ENCODE measurements around the gene ATAD3B. TPM values are rescaled to one million over a fixed set of nuclear protein-coding genes. Genes with fewer than 3 reads are reported as not detected.

Gene ATAD3B
- total RNA-seq, 4 donors from 2014 or later = 5.4 to 23.6 (median 11.2) TPM

DNA sequence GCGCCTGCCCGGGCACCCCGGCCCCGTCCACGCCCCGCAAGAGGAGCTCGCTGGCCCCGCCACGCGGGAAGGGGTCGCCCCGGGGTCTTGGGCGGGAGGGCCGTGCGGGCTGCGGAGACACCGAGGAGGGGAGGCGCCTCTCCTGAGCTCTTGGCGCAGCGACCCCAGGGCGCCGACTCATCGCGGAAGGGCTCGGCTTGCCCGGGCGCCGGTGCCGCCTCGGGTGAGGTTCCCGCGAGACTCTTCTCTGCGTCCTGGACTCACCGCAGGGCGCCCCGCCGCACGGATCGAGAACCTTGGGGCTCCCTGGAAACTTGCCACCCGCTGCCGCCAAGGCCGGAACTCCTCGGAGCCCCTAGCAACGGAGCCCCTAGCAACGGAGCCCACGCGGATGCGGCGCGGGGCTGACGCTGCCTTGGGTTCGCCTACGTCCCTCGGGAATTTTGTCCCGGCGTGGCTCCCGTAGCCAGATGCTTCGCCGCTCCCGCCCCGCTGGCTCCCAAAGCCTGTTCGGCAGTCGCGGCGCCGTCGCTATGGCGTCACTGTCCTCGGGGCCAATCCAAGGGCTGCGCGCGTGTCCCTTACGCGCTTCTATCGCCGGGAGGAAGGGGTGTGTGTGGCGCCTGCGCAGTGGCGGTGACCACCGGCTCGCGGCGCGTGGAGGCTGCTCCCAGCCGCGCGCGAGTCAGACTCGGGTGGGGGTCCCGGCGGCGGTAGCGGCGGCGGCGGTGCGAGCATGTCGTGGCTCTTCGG, 40.1 kb downstream of the ATAD3B start, which contains the start of gene ATAD3A:
ATAD3A (plus strand) TSS at position 630 of the 753 bp plus-strand sequence; CDS start at position 737, 107 bp downstream.
- TF ChIP-seq, protein P1, sequence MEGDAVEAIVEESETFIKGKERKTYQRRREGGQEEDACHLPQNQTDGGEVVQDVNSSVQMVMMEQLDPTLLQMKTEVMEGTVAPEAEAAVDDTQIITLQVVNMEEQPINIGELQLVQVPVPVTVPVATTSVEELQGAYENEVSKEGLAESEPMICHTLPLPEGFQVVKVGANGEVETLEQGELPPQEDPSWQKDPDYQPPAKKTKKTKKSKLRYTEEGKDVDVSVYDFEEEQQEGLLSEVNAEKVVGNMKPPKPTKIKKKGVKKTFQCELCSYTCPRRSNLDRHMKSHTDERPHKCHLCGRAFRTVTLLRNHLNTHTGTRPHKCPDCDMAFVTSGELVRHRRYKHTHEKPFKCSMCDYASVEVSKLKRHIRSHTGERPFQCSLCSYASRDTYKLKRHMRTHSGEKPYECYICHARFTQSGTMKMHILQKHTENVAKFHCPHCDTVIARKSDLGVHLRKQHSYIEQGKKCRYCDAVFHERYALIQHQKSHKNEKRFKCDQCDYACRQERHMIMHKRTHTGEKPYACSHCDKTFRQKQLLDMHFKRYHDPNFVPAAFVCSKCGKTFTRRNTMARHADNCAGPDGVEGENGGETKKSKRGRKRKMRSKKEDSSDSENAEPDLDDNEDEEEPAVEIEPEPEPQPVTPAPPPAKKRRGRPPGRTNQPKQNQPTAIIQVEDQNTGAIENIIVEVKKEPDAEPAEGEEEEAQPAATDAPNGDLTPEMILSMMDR (IDR thresholded peaks at IDR 0.05; ENCODE audit: low read depth) = no peak

DNA sequence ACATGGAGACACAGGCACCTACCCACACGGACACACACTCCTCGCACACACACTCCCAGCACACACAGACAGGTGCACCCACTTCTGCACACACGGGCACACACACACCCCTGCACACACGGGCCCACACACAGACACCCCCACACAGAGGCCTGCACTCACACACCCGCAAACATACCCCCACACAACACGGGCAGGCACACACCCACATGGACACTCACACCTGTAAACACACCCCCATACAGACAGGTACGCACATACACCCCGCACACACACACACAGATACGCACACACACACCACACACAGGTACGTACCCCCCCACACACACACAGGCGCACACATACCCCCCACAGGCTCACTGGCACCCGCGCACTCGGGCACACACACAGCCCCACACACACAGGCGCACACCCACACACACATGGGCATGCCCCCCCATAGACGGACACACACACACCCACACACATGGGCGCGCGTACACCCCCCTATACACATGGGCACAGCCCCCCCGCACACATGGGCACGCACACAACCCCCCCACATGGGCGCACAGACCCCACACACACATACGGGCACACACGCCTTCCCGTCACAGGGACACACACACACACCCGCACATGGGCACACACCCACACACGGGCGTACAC, 46.5 kb downstream of the ATAD3B start:
- TF ChIP-seq, protein P1 (IDR thresholded peaks at IDR 0.05; ENCODE audit: low read depth) = no peak

DNA sequence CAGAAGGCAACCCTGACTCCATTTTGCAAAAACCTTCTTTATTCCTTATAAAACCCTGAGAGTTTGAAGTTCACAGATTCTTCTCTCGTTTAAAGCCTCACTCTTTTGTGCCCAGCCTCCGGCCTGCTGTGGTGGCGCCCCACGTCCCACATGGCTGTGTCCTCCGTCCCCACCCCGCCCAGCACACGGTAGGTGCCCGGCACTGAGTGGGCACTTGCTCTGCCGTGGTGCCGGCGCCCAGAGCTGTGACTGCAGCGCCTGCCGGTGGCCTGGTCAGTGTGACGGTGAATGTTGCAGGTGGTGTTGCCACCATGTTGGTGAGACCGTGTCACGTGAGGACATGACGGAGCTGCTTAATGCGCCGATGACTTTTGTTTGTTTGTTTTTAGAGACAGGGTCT, 49.8 kb downstream of the ATAD3B start:
- TF ChIP-seq, protein P1 (IDR thresholded peaks at IDR 0.05; ENCODE audit: low read depth) = no peak

DNA sequence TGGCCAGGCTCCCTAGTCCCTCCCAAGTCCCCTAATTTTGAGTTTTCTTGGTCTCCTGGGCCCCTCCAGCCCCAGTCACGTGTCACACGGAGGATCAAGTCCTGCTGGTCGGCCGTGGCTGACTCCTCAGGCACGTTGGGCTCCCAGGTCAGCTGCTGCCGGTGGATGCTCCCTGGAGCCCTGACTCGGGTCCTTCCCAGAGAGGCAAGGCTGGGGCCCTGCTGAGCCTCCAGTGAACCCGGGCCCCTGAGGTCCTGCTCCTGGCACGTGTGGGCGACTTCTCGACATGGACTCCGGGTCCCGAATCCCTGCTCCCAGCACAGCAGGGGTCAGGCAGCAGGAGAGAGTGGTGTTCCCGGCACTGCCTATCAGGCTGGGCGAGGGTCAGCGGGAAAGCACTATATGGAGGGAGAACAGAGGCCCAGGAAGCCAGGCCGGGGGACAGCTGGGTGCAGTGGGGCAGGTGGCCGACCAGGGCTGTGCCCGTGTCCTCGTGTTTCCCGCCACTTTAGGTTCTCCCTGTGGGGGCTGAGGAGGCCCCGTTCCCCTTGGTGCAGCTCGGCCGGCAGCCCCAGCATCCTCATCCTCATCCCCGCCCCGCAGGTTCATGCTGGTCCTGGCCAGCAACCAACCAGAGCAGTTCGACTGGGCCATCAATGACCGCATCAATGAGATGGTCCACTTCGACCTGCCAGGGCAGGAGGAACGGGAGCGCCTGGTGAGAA, 55.7 kb downstream of the ATAD3B start:
- TF ChIP-seq, protein P1 (IDR thresholded peaks at IDR 0.05; ENCODE audit: low read depth) = no peak

DNA sequence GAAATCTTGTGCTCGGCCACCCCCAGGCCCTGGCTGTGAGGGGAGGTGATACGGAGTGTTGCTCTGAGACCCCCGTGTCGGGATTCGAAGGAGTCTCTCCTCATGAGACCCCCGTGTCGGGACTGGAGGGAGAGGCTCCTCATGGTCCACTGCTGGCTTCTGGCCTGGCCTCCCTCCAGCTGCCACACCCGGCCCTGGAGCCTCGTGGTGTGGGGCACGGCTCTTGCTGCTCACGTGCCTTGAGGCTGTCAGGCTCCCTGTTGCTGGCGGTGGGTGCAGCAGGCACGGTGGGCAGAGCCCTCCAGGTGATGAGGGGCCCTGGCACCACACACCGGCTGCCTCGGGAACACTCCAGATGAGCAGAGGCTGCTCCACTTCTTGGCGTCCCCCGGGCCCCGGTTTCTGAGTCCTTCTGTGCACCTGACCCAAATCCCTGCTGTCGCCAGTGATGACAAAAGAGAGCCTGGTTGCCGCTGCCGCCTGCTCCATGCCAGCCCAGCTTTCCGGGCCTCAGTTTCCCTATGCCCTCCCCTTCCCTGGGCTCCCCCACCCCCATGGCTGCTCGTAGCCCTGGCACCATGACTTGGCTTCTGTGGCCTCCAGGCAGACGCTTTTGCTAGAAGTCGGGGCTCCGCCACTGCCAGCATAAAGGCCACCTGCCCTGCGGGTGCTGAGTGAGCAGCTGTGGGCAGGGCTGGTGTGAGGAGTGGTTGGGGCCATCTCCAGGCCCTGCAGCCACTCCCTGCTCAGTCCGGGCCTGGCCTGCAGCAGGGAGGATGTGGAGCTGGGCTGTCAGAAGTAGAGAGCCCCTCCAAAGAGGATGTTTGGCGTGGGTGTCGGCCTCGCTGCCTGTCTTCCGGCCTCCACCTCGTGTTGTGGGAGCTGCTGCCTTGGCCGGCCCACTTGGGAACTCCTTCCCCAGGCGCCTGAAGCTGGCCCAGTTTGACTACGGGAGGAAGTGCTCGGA, 57.0 kb downstream of the ATAD3B start:
- TF ChIP-seq, protein P1 (IDR thresholded peaks at IDR 0.05; ENCODE audit: low read depth) = no peak

DNA sequence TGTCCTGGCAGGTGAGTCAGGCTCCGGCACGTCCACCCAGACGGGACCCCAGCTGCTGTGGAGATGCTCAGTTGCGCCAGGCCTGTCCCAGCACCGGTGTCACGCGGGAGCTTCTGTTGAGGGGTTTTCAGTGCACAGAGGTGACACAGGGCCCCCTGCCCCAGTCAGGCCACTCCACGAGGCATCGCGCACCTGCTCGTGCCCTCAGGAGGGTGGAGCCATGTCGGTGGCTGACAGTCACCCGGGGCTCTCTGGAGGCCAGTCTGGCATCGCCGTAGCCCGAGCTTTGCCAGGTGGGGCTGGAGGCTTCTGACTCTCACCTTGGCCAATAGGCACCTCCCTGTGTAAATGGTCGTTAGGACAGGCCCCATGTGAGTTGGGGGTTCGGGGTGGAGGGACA, 57.8 kb downstream of the ATAD3B start:
- TF ChIP-seq, protein P1 (IDR thresholded peaks at IDR 0.05; ENCODE audit: low read depth) = no peak

Data from subcutaneous adipose tissue (tissue), 4 donors.